Esophagus muscularis mucosa (tissue), 3 donors: ENCODE data around the gene SLC10A7.

Source experiments
- POLR2A ChIP-seq: fragments of 450-650 bp; IDR thresholded peaks from one replicate; pipeline ENCODE4 v1.6.1; 2017; ENCODE audit warnings: antibody characterized with exemption, moderate library complexity, mild to moderate bottlenecking, low read depth
- TF ChIP-seq, protein P1 (sequence below), 3 experiments: fragments of 200-600 bp in 2 of 3; fragments of 450-650 bp in 1 of 3; sonication (generic) in 2 of 3; IDR thresholded peaks; one replicate each; pipeline ENCODE4 v1.5.1; 2017 to 2019; ENCODE audit warnings: antibody characterized with exemption in 3 of 3, mild to moderate bottlenecking in 2 of 3, moderate library complexity in 1 of 3

DNA sequence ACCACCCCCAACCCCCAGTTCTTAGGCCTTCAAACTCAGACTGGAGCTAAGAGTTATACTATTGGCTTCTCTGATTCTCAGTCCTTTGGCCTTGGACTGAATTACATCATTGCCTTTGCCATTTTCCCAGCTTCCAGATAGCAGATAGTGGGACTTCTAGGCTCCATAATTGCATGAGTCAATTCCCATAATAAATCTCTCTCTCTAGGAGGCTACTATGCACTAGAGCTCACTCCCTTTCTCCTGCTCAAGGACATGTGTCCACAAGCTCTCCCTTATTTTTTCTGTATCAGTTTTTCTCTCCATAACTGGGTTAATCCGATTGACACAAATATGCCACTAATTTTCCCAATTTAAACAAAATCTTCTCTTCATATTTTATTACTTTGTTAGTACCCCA is 204.0 kb downstream of the SLC10A7 start:
- TF ChIP-seq, protein P1, sequence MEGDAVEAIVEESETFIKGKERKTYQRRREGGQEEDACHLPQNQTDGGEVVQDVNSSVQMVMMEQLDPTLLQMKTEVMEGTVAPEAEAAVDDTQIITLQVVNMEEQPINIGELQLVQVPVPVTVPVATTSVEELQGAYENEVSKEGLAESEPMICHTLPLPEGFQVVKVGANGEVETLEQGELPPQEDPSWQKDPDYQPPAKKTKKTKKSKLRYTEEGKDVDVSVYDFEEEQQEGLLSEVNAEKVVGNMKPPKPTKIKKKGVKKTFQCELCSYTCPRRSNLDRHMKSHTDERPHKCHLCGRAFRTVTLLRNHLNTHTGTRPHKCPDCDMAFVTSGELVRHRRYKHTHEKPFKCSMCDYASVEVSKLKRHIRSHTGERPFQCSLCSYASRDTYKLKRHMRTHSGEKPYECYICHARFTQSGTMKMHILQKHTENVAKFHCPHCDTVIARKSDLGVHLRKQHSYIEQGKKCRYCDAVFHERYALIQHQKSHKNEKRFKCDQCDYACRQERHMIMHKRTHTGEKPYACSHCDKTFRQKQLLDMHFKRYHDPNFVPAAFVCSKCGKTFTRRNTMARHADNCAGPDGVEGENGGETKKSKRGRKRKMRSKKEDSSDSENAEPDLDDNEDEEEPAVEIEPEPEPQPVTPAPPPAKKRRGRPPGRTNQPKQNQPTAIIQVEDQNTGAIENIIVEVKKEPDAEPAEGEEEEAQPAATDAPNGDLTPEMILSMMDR (IDR thresholded peaks at IDR 0.05) = no peak
- no peak for TF ChIP-seq POLR2A
